Omental fat pad (tissue), 4 donors: ENCODE results near the gene SERHL2. TPM values are rescaled to one million over a fixed set of nuclear protein-coding genes. Genes with fewer than 3 reads are reported as not detected.
"Not testable (repeated sequence)": the region's sequence is repeated elsewhere in the genome, so short reads cannot be mapped to it uniquely, and the experiment has no call there.

Source experiments
- ATAC-seq: fragments of 150-250 bp; one replicate; pipeline ENCODE4 v1.9.1; 2016; ENCODE audit warnings: mild to moderate bottlenecking, moderate library complexity; ENCODE audit not compliant: low FRiP score
- DNase-seq: peaks from one replicate; pipeline ENCODE4 v3.0.0-alpha.2; 2019; ENCODE audit warnings: low spot score
- CTCF ChIP-seq, 3 donors: fragments of 450-650 bp; IDR thresholded peaks; one replicate each; pipeline ENCODE4 v1.5.1; 2016 to 2017; ENCODE audit warnings: antibody characterized with exemption in 3 of 3, mild to moderate bottlenecking in 3 of 3, moderate library complexity in 2 of 3
- total RNA-seq, 4 donors: library from RNA; depleted of rRNA; stranded (reverse); fragments of >200 nt; gene quantifications; one replicate each; pipeline ENCODE4 v1.1.0, GENCODE V29; 2016

The SERHL2 gene
- total RNA-seq, 4 donors from 2014 or later, result 1.8 to 4.1 (median 3.0) TPM

- DNase-seq (no peak), ATAC-seq (no peak)
- no peak for TF ChIP-seq CTCF (IDR thresholded peaks at IDR 0.05)
Measured at GRCh38 chr22:42610186-42610585, 56.4 kb downstream of the SERHL2 start.

GRCh38 chr22:42611051-42611450 is 57.3 kb downstream of the SERHL2 start:
- TF ChIP-seq CTCF (IDR thresholded peaks at IDR 0.05), result no peak
- no peak for DNase-seq
- ATAC-seq, result no peak

GRCh38 chr22:42612336-42612735 is 58.6 kb downstream of the SERHL2 start:
- ATAC-seq, result no peak
- no peak for DNase-seq
- TF ChIP-seq CTCF (IDR thresholded peaks at IDR 0.05), result no peak

GRCh38 chr22:42613872-42614301 is 60.1 kb downstream of the SERHL2 start:
- DNase-seq (no peak), ATAC-seq (no peak)
- TF ChIP-seq CTCF (IDR thresholded peaks at IDR 0.05), result no peak

GRCh38 chr22:42614312-42615091 is 60.7 kb downstream of the SERHL2 start, which contains the start of gene POLDIP3:
POLDIP3 (minus strand) TSS chr22:42614883; CDS start chr22:42614857, 26 bp downstream.
- peak; percentile 86 for ATAC-seq
- TF ChIP-seq CTCF (IDR thresholded peaks at IDR 0.05), result no peak
- DNase-seq, result peak; percentile 98

- no peak for TF ChIP-seq CTCF (IDR thresholded peaks at IDR 0.05)
- ATAC-seq (peak; percentile 86), DNase-seq (peak; percentile 60)
Measured at GRCh38 chr22:42615092-42615859, 61.5 kb downstream of the SERHL2 start.

GRCh38 chr22:42615860-42616175 is 62.1 kb downstream of the SERHL2 start:
- peak; percentile 0 for ATAC-seq
- not testable (repeated sequence) for DNase-seq
